Right lobe of liver (tissue), 4 donors: ENCODE results near the gene PHF21B.

ENCODE experiments used
- POLR2A ChIP-seq: fragments of 450-650 bp; IDR thresholded peaks from one replicate; pipeline ENCODE4 v1.6.1; 2017; ENCODE audit warnings: antibody characterized with exemption, mild to moderate bottlenecking
- TF ChIP-seq, protein P1 (sequence below), 4 donors: fragments of 200-600 bp in 3 of 4; fragments of 450-650 bp in 1 of 4; IDR thresholded peaks; one replicate each; pipeline versions ENCODE4 v1.5.1 to v1.8.0; 2016 to 2022; ENCODE audit warnings: antibody characterized with exemption in 4 of 4, mild to moderate bottlenecking in 2 of 4
- donor health status: DM: no; HTN: no; CAD: no.
- donor health status: DM: no; HTN: no; CAD: no.
- donor health status: DM: no; HTN: yes; CAD: no.

DNA sequence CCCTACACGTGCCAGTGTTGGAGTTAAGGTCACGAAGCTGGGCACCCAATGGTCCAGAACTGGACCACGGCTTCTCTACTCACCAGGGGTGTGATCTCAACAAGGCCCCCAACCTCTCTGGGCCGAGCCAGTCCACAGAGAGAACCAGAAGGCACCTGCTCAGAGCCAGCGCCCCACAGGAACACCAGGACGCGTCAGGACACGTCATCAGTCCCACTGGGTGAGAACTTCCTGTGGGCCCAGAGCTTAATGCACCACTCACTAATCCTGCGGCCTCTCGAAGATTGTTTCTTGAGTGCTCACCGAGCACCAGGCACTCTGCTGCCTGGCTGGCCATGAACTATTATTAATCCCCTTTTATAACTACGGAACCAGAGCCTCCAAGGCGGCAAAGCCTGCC lies 10.1 kb downstream of the PHF21B start:
- TF ChIP-seq, protein P1, sequence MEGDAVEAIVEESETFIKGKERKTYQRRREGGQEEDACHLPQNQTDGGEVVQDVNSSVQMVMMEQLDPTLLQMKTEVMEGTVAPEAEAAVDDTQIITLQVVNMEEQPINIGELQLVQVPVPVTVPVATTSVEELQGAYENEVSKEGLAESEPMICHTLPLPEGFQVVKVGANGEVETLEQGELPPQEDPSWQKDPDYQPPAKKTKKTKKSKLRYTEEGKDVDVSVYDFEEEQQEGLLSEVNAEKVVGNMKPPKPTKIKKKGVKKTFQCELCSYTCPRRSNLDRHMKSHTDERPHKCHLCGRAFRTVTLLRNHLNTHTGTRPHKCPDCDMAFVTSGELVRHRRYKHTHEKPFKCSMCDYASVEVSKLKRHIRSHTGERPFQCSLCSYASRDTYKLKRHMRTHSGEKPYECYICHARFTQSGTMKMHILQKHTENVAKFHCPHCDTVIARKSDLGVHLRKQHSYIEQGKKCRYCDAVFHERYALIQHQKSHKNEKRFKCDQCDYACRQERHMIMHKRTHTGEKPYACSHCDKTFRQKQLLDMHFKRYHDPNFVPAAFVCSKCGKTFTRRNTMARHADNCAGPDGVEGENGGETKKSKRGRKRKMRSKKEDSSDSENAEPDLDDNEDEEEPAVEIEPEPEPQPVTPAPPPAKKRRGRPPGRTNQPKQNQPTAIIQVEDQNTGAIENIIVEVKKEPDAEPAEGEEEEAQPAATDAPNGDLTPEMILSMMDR (IDR thresholded peaks at IDR 0.05): no peak
- no peak for TF ChIP-seq POLR2A
